HEK293T (cell line): ENCODE results near the gene CCDC97.
A peak's percentile ranks its signal among the peaks of the same experiment; 100 is the strongest.

Experiments
- CTCF ChIA-PET: fragments of 350-600 bp; formaldehyde crosslinking; extraction: SDS; loops from one replicate; lab custom pipeline; 2021; ENCODE audit warnings: antibody characterized with exemption, inconsistent platforms; lab: Yijun Ruan, JAX
- POLR2A ChIA-PET: fragments of 350-600 bp; formaldehyde crosslinking; extraction: SDS; loops from one replicate; lab custom pipeline; 2020; ENCODE audit warnings: antibody characterized with exemption, inconsistent platforms; lab: Yijun Ruan, JAX
- DNase-seq: peaks from one replicate; pipeline ENCODE4 v3.0.0; 2012; ENCODE audit warnings: mixed read lengths; ENCODE audit errors: extremely low spot score
- ARNT ChIP-seq: fragments of 450-650 bp; IDR thresholded peaks from 2 replicates; pipeline ENCODE4 v1.6.1; 2017; ENCODE audit warnings: mild to moderate bottlenecking
- BHLHE40 ChIP-seq: fragments of 450-650 bp; IDR thresholded peaks from 2 replicates; pipeline ENCODE4 v1.6.1; 2016; ENCODE audit warnings: mild to moderate bottlenecking, moderate library complexity, borderline replicate concordance
- CTBP1 ChIP-seq: fragments of 450-650 bp; IDR thresholded peaks from 2 replicates; pipeline ENCODE4 v1.6.1; 2016; ENCODE audit warnings: borderline replicate concordance
- ELF4 ChIP-seq: fragments of 450-650 bp; IDR thresholded peaks from 2 replicates; pipeline ENCODE4 v1.6.1; 2017; ENCODE audit warnings: antibody characterized with exemption
- FOXA1 ChIP-seq: fragments of 450-650 bp; IDR thresholded peaks from 2 replicates; pipeline ENCODE4 v1.6.1; 2016; ENCODE audit warnings: mild to moderate bottlenecking
- FOXK2 ChIP-seq: fragments of 450-650 bp; IDR thresholded peaks from 2 replicates; pipeline ENCODE4 v1.6.1; 2016; ENCODE audit warnings: mild to moderate bottlenecking
- FOXM1 ChIP-seq: fragments of 450-650 bp; IDR thresholded peaks from 2 replicates; pipeline ENCODE4 v1.6.1; 2017; ENCODE audit warnings: mild to moderate bottlenecking, borderline replicate concordance
- HDGF ChIP-seq: fragments of 450-650 bp; IDR thresholded peaks from 2 replicates; pipeline ENCODE4 v1.6.1; 2017; ENCODE audit warnings: antibody characterized with exemption, borderline replicate concordance
- L3MBTL2 ChIP-seq: fragments of 450-650 bp; conservative IDR thresholded peaks from 2 replicates; pipeline ENCODE4 v1.6.1; 2016; ENCODE audit warnings: mild to moderate bottlenecking
- LEF1 ChIP-seq: fragments of 450-650 bp; IDR thresholded peaks from 2 replicates; pipeline ENCODE4 v1.6.1; 2017; ENCODE audit warnings: mild to moderate bottlenecking, borderline replicate concordance
- NFRKB ChIP-seq: fragments of 450-650 bp; IDR thresholded peaks from 2 replicates; pipeline ENCODE4 v1.6.1; 2016; ENCODE audit warnings: mild to moderate bottlenecking, moderate library complexity
- SP1 ChIP-seq: fragments of 450-650 bp; IDR thresholded peaks from 2 replicates; pipeline ENCODE4 v1.6.1; 2017
- SUZ12 ChIP-seq: fragments of 450-650 bp; IDR thresholded peaks from 2 replicates; pipeline ENCODE4 v1.6.1; 2016; ENCODE audit warnings: mild to moderate bottlenecking
- TARDBP ChIP-seq: fragments of 450-650 bp; IDR thresholded peaks from 2 replicates; pipeline ENCODE4 v1.6.1; 2016
- ZNF384 ChIP-seq: fragments of 450-650 bp; IDR thresholded peaks from 2 replicates; pipeline ENCODE4 v1.6.1; 2016
- TF ChIP-seq, protein P1 (sequence below): fragments of 450-650 bp; IDR thresholded peaks from 2 replicates; pipeline ENCODE4 v1.6.1; 2016

Gene CCDC97

GRCh38 chr19:41359741-41360140, 49.8 kb downstream of the CCDC97 start:
- ChIA-PET CTCF (no interaction called here), POLR2A (no interaction called here)
- TF ChIP-seq TARDBP: no peak
- no peak for TF ChIP-seq CTBP1
- TF ChIP-seq L3MBTL2: no peak
- no peak for TF ChIP-seq NFRKB
- TF ChIP-seq ELF4: no peak
- no peak for TF ChIP-seq BHLHE40
- no peak for TF ChIP-seq ARNT
- no peak for TF ChIP-seq FOXM1
- TF ChIP-seq ZNF384: no peak
- no peak for TF ChIP-seq FOXK2
- TF ChIP-seq, protein P1, sequence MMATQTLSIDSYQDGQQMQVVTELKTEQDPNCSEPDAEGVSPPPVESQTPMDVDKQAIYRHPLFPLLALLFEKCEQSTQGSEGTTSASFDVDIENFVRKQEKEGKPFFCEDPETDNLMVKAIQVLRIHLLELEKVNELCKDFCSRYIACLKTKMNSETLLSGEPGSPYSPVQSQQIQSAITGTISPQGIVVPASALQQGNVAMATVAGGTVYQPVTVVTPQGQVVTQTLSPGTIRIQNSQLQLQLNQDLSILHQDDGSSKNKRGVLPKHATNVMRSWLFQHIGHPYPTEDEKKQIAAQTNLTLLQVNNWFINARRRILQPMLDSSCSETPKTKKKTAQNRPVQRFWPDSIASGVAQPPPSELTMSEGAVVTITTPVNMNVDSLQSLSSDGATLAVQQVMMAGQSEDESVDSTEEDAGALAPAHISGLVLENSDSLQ: no peak
- TF ChIP-seq SP1: no peak
- TF ChIP-seq FOXA1: no peak
- TF ChIP-seq LEF1: no peak
- no peak for TF ChIP-seq HDGF
- TF ChIP-seq SUZ12: no peak
- DNase-seq: no peak

- DNase-seq: no peak
- POLR2A ChIA-PET: interaction anchor here (3.1 to 3.6 kb wide), 2 partner anchors 9 to 77 kb away, joined by 19 to 51 read pairs; partner anchors contain the start of genes DMAC2 and TGFB1
- CTCF ChIA-PET: interaction anchor here (0.7 kb wide), 1 partner anchor 368 kb away, joined by 3 read pairs; no protein-coding TSS in a partner anchor
Measured at GRCh38 chr19:41362143-41362847, 52.3 kb downstream of the CCDC97 start.

GRCh38 chr19:41363371-41363752, 53.4 kb downstream of the CCDC97 start:
- ChIA-PET CTCF (interaction anchor here (0.7 to 1.3 kb wide), 3 partner anchors 11 to 179 kb away, joined by 3 to 4 read pairs (median 3); no protein-coding TSS in a partner anchor), POLR2A (interaction anchor here (0.6 to 3.6 kb wide), 5 partner anchors 10 to 509 kb away, joined by 3 to 51 read pairs (median 3); partner anchors contain the start of genes DMAC2 and TGFB1)
- no peak for TF ChIP-seq NFRKB
- TF ChIP-seq ARNT: no peak
- TF ChIP-seq SUZ12: no peak
- TF ChIP-seq FOXK2: no peak
- no peak for TF ChIP-seq HDGF
- no peak for TF ChIP-seq FOXA1
- no peak for TF ChIP-seq BHLHE40
- TF ChIP-seq SP1: no peak
- TF ChIP-seq, protein P1: no peak
- TF ChIP-seq TARDBP: no peak
- TF ChIP-seq CTBP1: no peak
- no peak for DNase-seq

More at GRCh38 chr19:41362143-41362847, 52.3 kb downstream of the CCDC97 start:
- TF ChIP-seq ELF4: no peak
- TF ChIP-seq HDGF: no peak

DNA sequence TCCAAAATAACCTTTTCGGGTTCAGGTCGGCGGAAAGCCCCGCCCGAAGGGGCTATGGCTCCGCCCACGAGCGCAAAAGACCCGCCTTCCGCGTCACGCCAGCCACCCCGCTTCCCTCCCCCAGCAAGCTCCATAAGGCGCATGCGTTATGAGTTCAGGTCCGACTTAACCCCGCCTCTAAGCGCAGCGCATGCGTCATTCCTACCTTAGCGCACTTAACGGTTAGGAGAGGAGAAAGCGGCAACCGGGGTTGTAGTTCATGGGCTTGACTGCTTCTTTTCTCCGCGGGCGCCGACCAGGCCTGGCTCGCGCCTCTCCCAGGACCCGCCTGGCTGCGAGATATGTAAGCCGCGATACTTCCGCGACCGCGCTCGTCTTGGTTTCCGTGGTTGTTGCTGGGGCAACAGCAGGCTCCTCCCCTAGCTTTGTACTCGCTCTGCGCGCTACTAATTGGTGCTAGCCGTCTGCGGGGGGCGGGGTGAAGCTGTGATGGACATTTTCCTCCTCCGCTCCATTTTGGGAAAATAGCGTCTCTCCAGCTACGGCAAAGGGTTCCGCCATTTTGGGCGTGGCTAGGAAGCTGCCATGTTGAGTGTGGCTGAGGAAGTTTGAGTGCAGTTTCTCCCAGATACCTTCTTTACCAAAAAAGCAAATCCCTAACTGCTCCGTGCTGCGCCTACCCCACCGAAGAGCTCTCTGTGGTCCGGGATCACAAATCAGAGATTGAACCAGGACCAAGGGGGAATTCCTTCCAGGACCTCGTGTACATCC, 54.0 kb downstream of the CCDC97 start, which contains the start of gene B9D2:
Gene B9D2 (minus strand): TSS at position 397 of the 771 bp plus-strand sequence. CDS start 630 bp downstream, outside the sequence.
- POLR2A ChIA-PET: interaction anchor here (0.6 to 3.6 kb wide), 8 partner anchors 9 to 509 kb away, joined by 3 to 51 read pairs (median 3); partner anchors contain the start of genes DMAC2, RPS19 and TGFB1
- no peak for TF ChIP-seq FOXM1
- no peak for TF ChIP-seq SUZ12
- TF ChIP-seq NFRKB: peak; percentile 56; the same call in 1 of the 2 replicates
- TF ChIP-seq FOXK2: no peak
- no peak for TF ChIP-seq SP1
- TF ChIP-seq, protein P1: peak; percentile 95
- TF ChIP-seq ZNF384: no peak
- CTCF ChIA-PET: interaction anchor here (0.5 to 1.3 kb wide), 4 partner anchors 12 to 179 kb away, joined by 3 to 4 read pairs (median 4); no protein-coding TSS in a partner anchor
- DNase-seq: peak; percentile 97

DNA sequence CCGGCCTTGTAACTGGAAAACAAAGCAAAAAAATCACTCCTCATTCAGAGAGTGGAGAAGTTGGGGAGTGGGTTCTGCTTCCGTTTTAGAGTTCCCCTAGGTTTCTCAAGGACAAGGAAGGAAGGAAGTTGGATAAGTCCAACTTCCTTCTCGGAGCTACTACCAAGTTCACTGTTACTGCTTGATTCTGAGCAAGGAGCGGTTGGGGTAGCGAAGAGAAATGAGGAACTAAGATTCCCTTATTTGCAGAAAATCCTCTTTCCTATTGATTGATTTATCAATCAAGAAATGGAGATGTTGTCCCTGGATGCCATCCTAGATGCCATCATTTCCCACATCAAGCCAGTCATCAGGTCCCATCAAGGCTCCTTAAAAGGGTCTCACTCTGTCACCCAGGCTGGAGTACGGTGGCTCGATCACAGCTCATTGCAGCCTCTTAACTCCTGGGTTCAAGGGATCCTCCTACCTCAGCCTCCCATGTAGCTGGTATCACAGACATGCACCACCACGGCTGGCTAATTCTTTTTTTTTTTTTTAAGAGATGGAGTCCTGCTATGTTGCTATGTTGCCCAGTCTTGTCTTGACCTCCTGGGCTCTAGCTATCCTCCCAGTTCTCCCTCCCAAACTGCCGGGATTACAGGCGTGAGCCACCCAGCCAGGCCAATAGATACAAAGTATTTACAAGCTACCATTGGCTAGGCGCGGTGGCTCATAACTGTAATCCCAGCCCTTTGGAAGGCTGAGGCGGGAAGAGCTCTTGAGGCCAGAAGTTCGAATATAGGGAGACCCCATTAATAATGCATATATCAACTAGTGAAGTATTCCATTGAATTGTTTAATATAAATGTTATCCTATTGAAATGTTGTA, 54.8 kb downstream of the CCDC97 start:
- DNase-seq: no peak
- POLR2A ChIA-PET: interaction anchor here (0.6 to 3.6 kb wide), 6 partner anchors 11 to 495 kb away, joined by 3 to 51 read pairs (median 4); partner anchors contain the start of genes DMAC2, RPS19 and TGFB1
- CTCF ChIA-PET: interaction anchor here (0.5 to 1.3 kb wide), 2 partner anchors 12 to 74 kb away, joined by 4 read pairs; no protein-coding TSS in a partner anchor
- TF ChIP-seq FOXA1: no peak
- no peak for TF ChIP-seq HDGF
- TF ChIP-seq SP1: no peak
- no peak for TF ChIP-seq SUZ12
- no peak for TF ChIP-seq ARNT
